Right cardiac atrium (tissue), 5 donors: ENCODE data around the gene OPN1MW3. TPM values are rescaled to one million over a fixed set of nuclear protein-coding genes. Genes with fewer than 3 reads are reported as not detected.
A peak's percentile ranks its signal among the peaks of the same experiment; 100 is the strongest.
"Not testable (repeated sequence)": the region's sequence is repeated elsewhere in the genome, so short reads cannot be mapped to it uniquely, and the experiment has no call there.

Experiments used
- ATAC-seq, 2 donors: fragments of 200-7000 bp; cut with Tn5 transposase; one replicate each; pipeline versions ENCODE4 v1.8.0 to v1.9.1; 2020; ENCODE audit warnings: moderate library complexity in 2 of 2, mild to moderate bottlenecking in 1 of 2
- DNase-seq, 3 donors: peaks; one replicate each; pipeline ENCODE4 v3.0.0-alpha.2; 2020
- H3K27ac ChIP-seq: one replicate; pipeline ENCODE4 v1.5.1; 2013; ENCODE audit warnings: mild to moderate bottlenecking, low read length, control low read depth, moderate library complexity
- H3K27me3 ChIP-seq: one replicate; pipeline ENCODE4 v1.6.1; 2013; ENCODE audit not compliant: control insufficient read depth, insufficient read depth
- H3K4me1 ChIP-seq: one replicate; pipeline ENCODE4 v1.6.1; 2013; ENCODE audit warnings: low read length; ENCODE audit not compliant: control insufficient read depth, insufficient read depth
- H3K4me3 ChIP-seq: one replicate; pipeline ENCODE4 v1.5.1; 2013; ENCODE audit warnings: low read length, control low read depth
- H3K9me3 ChIP-seq: one replicate; pipeline ENCODE4 v1.6.1; 2013; ENCODE audit warnings: low read length; ENCODE audit not compliant: control insufficient read depth
- WGBS: extraction: QIAGEN DNeasy Blood & Tissue Kit; methylation state at CpG from one replicate; pipeline ENCODE4 v1.1.7; 2013; 5-methylcytosine and 5-hydroxymethylcytosine counted together
- intact Hi-C, 4 donors: fragments of 100-400 bp; cut with DNase I; formaldehyde crosslinking; loops; one replicate each; pipeline versions ENCODE4 v1.11.0 to v1.14.0; 2022 to 2023
- long read RNA-seq, 4 donors: library from polyadenylated mRNA; unstranded; transcript quantifications; one replicate each; pipeline ENCODE4 v2.0.0, GENCODE V29; 2020 to 2021
- polyA plus RNA-seq: library from polyadenylated mRNA; stranded (reverse); fragments of 200-250 nt; gene quantifications from one replicate; pipeline ENCODE4 v1.2.3, GENCODE V29; 2013
- total RNA-seq, 4 donors: library from RNA; stranded (reverse); fragmentation: NEBNext Ultra II Directional; extraction: Animal tissue kit (Norgen Biotek cat#: 25700); gene quantifications; one replicate each; pipeline ENCODE4 v1.2.1, GENCODE V29; 2021
- donor health status: healthy with polysubstance abuse.
- donor health status: DM: no; HTN: yes; CAD: no.
- donor health status: DM: no; HTN: no; CAD: no.
- donor health status: DM: no; HTN: yes; CAD: no; lungs with severe emphysema.
- donor health status: DM: yes; HTN: yes; CAD: no.

The OPN1MW3 gene
- not detected for total RNA-seq
- not detected for polyA plus RNA-seq
- long read RNA-seq, donor 1, result 0 reads
- long read RNA-seq, donor 2, result 0 reads
- long read RNA-seq, donor 3, result 0 reads
- long read RNA-seq, donor 4, result 0 reads

DNA sequence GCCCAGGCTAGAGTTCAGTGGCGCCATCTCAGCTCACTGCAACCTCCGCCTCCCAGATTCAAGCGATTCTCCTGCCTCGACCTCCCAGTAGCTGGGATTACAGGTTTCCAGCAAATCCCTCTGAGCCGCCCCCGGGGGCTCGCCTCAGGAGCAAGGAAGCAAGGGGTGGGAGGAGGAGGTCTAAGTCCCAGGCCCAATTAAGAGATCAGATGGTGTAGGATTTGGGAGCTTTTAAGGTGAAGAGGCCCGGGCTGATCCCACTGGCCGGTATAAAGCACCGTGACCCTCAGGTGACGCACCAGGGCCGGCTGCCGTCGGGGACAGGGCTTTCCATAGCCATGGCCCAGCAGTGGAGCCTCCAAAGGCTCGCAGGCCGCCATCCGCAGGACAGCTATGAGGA, at the start of gene OPN1MW3:
Gene OPN1MW3 (plus strand): TSS at position 301 of the 400 bp plus-strand sequence. CDS start 38 bp downstream, at position 339.
- not testable (repeated sequence) for H3K4me3 ChIP-seq

GRCh38 chrX:154209670-154210418, 47.5 kb upstream of the OPN1MW3 start:
- intact Hi-C loops, H3K27me3 ChIP-seq, H3K27ac ChIP-seq, DNase-seq, H3K4me1 ChIP-seq, H3K9me3 ChIP-seq, H3K4me3 ChIP-seq: not testable (repeated sequence)
- ATAC-seq, result peak; percentile 88 to 97
- WGBS, result no CpG with 5 or more reads among the region's 21 CpGs

More for the DNA sequence above, at the start of gene OPN1MW3:
- H3K4me1 ChIP-seq, DNase-seq, H3K27ac ChIP-seq, intact Hi-C loops, ATAC-seq, H3K9me3 ChIP-seq, H3K27me3 ChIP-seq: not testable (repeated sequence)
- WGBS, result no CpG with 5 or more reads among the region's 17 CpGs

DNA sequence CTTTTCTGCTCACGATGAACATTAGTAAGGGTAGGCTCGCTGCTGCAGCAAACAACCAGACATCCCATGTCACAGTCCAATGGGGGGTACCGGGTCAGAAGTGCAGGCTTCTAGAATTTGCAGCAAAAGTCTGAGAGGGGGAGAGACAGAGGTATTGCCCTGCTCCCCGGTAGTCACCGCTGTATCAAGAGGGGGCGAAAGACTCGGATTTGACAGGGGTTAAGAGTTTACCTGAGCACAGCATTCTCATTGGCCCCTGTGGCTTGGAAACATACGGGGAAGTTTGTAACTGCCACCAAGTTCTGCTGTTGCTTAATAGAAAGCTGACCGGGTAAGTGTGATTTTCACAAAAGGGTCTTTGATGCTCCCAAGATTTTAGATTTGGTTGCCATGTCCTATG, 46.3 kb upstream of the OPN1MW3 start:
- DNase-seq, intact Hi-C loops, H3K27ac ChIP-seq, H3K4me3 ChIP-seq, H3K4me1 ChIP-seq, ATAC-seq, H3K9me3 ChIP-seq, H3K27me3 ChIP-seq: not testable (repeated sequence)
- WGBS, result 94% methylated on average over 5 of the region's 9 CpGs

DNA sequence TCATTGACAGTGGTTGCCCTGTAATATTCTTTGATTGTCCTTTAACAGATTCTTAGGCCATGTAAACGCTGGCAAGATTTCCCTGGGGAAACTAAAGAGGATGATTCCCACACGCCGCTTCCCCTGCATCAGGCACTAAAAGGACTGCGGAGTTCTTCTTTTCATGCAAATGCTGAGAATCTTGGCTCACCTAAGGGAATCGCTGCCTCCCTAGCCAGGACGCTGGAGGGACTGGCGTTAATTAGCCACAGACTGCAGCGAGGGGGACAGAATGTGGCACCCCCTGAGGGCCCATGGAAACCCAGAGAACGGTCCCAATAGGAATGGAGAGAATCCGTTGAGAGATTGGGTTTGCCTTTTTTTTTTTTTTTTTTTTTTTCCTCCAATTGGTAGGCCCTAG, 45.9 kb upstream of the OPN1MW3 start:
- intact Hi-C loops, ATAC-seq, H3K27ac ChIP-seq, H3K4me3 ChIP-seq, DNase-seq, H3K9me3 ChIP-seq, H3K27me3 ChIP-seq, H3K4me1 ChIP-seq: not testable (repeated sequence)
- no CpG with 5 or more reads among the region's 10 CpGs for WGBS

DNA sequence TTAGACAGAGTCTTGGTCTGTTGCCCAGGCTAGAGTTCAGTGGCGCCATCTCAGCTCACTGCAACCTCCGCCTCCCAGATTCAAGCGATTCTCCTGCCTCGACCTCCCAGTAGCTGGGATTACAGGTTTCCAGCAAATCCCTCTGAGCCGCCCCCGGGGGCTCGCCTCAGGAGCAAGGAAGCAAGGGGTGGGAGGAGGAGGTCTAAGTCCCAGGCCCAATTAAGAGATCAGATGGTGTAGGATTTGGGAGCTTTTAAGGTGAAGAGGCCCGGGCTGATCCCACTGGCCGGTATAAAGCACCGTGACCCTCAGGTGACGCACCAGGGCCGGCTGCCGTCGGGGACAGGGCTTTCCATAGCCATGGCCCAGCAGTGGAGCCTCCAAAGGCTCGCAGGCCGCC, 37.9 kb upstream of the OPN1MW3 start, which contains the start of gene OPN1MW2:
Gene OPN1MW2 (plus strand): TSS at position 301 of the 400 bp plus-strand sequence. CDS start 60 bp downstream, at position 361.
- H3K27me3 ChIP-seq, H3K4me1 ChIP-seq, H3K9me3 ChIP-seq, DNase-seq, ATAC-seq, H3K27ac ChIP-seq, H3K4me3 ChIP-seq, intact Hi-C loops: not testable (repeated sequence)
- WGBS, result no CpG with 5 or more reads among the region's 16 CpGs

- H3K9me3 ChIP-seq, H3K27me3 ChIP-seq, H3K27ac ChIP-seq, DNase-seq, intact Hi-C loops, H3K4me3 ChIP-seq, ATAC-seq, H3K4me1 ChIP-seq: not testable (repeated sequence)
- WGBS, result no CpG with 5 or more reads among the region's 6 CpGs
Measured at GRCh38 chrX:154225292-154225691, 32.1 kb upstream of the OPN1MW3 start.

DNA sequence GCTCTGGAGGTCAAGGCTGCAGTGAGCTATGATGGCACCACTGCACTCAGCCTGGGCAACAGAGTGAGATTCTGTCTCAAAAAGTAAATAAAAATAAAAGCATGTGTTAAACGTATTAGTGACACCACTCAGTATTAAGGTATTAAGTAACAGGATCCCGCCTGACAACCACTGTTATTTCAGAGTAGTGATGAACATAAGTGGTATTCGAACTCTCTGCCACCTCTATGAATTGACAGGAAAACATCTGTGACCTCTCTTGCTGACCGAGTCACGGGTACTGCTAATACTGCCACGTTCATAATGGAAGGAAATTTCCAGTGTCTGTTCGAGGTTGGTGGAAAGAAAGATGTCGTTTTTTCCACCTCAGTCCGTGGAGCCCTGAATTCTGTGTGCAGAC, 30.7 kb upstream of the OPN1MW3 start:
- no CpG with 5 or more reads among the region's 9 CpGs for WGBS
- H3K4me1 ChIP-seq, result not testable (repeated sequence)

GRCh38 chrX:154231443-154231842, 25.9 kb upstream of the OPN1MW3 start:
- H3K4me1 ChIP-seq, intact Hi-C loops, H3K9me3 ChIP-seq, H3K27me3 ChIP-seq, H3K4me3 ChIP-seq, DNase-seq, H3K27ac ChIP-seq: not testable (repeated sequence)
- WGBS, result no CpG with 5 or more reads among the region's 3 CpGs
- ATAC-seq, result peak; percentile 64 to 85

More for the DNA sequence above, 30.7 kb upstream of the OPN1MW3 start:
- H3K9me3 ChIP-seq, H3K4me3 ChIP-seq, ATAC-seq, H3K27ac ChIP-seq, H3K27me3 ChIP-seq, intact Hi-C loops, DNase-seq: not testable (repeated sequence)

DNA sequence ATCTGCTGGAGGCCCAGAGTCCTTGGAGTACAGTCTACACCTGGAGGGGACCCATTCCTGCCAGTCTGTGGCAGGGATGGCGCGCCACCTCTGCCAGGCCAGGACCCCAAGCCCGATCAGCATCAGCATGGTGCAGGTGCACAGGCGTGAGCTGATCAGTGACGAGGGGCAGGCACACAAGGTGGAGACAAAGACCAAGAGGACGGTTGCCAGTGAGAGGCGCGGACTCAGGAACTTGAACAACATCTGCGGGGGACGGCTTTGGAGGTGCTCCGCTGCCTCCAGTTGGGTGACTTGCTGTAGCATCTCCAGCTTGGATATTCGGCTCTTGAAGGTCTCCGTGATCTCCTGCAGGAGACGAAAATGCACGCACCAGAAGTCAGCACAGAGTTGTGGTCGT, 23.8 kb upstream of the OPN1MW3 start:
- H3K4me3 ChIP-seq, ATAC-seq, H3K4me1 ChIP-seq, intact Hi-C loops, DNase-seq, H3K27ac ChIP-seq, H3K27me3 ChIP-seq, H3K9me3 ChIP-seq: not testable (repeated sequence)
- WGBS, result no CpG with 5 or more reads among the region's 16 CpGs

DNA sequence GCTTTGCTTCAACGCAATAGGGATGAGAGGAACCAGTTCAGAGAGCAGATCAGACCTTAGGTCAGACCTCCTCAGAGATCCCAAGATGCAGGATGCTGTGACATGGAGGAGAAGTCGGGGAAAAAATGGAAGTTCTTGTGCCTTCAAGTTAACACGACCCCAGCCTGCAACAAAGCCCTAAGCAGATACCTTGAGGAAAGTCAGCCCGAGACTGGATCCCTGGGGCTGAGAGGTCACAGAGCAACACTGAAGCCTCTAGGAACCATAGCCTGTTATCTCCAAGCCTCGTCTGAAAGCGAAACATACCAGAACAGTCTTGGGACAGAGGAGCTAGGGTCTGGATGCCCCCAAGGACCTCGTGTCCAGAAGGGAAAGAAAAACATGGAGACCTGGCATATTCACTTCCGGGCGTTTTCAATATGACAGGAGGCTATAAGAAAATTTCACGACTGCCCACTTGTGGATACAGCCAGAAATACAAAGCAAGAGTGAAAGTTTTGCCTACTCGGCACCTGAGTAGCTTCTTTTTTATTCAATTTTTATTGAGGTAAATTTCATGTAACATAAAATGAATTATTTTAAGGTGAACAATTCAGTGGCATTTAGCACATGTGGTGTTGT, 18.3 kb upstream of the OPN1MW3 start:
- no CpG with 5 or more reads among the region's 11 CpGs for WGBS
- peak in 1 of 3 donors; percentile 1 for DNase-seq
- ATAC-seq, H3K27ac ChIP-seq, intact Hi-C loops, H3K4me1 ChIP-seq, H3K4me3 ChIP-seq, H3K9me3 ChIP-seq, H3K27me3 ChIP-seq: not testable (repeated sequence)

DNA sequence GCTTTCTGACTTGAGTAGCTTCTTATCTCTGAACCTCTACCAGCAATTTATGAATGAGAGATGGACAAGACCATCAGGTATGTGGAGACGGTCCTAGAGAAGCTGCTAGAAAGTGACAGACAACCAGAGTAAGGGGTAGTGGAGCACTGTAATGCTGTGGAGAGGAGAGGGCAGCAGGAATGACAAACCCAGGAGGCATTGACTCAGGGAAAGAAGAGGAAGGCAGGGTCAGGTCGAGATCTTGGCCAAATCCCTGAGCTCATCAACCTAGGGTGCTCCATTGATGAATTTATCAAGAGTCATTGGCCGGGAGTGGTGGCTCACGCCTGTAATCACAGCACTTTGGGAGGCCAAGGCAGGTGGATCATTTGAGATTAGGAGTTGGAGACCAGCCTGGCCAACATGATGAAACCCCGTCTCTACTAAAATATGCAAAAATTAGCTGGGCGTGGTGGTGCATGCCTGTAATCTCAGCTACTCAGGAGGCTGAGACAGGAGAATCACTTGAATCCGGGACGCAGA, 17.3 kb upstream of the OPN1MW3 start:
- ATAC-seq, H3K27ac ChIP-seq, H3K4me1 ChIP-seq, H3K4me3 ChIP-seq, DNase-seq, H3K27me3 ChIP-seq, H3K9me3 ChIP-seq, intact Hi-C loops: not testable (repeated sequence)
- WGBS, result no CpG with 5 or more reads among the region's 8 CpGs
